Vagina (tissue), 2 donors: ENCODE measurements around the gene IKBKE. TPM values are rescaled to one million over a fixed set of nuclear protein-coding genes. Genes with fewer than 3 reads are reported as not detected.

Source experiments
- DNase-seq, 2 donors: peaks; one replicate each; pipeline ENCODE4 v3.0.0-alpha.2; 2017; ENCODE audit errors: extremely low spot score in 2 of 2
- H3K27ac ChIP-seq: fragments of 200-600 bp; sonication (generic); one replicate; pipeline ENCODE4 v1.5.1; 2019
- H3K27me3 ChIP-seq: fragments of 200-600 bp; sonication (generic); one replicate; pipeline ENCODE4 v1.5.1; 2019
- H3K36me3 ChIP-seq, 2 donors: fragments of 200-600 bp; sonication (generic); one replicate each; pipeline ENCODE4 v1.5.1; 2017 to 2019
- H3K4me1 ChIP-seq: fragments of 200-600 bp; sonication (generic); one replicate; pipeline ENCODE4 v1.5.1; 2019
- H3K4me3 ChIP-seq, 2 donors: fragments of 200-600 bp; sonication (generic); 1 replicate in 1 of 2; 2 replicates in 1 of 2; pipeline ENCODE4 v1.5.1; 2016 to 2019
- H3K9me3 ChIP-seq: fragments of 200-600 bp; sonication (generic); one replicate; pipeline ENCODE4 v1.5.1; 2019
- POLR2A ChIP-seq, 2 donors: fragments of 450-650 bp; IDR thresholded peaks; one replicate each; pipeline ENCODE4 v1.6.1; 2017; ENCODE audit warnings: antibody characterized with exemption in 2 of 2, mild to moderate bottlenecking in 2 of 2, moderate library complexity in 2 of 2
- POLR2AphosphoS5 ChIP-seq, 2 donors: sonication (generic); formaldehyde crosslinking; IDR thresholded peaks; one replicate each; pipeline ENCODE4 v1.9.0; 2017; ENCODE audit warnings: antibody characterized with exemption in 2 of 2, mild to moderate bottlenecking in 2 of 2, low read depth in 1 of 2; ENCODE audit not compliant: insufficient read depth in 1 of 2
- intact Hi-C: fragments of 100-400 bp; cut with DNase I; formaldehyde crosslinking; loops from one replicate; pipeline ENCODE4 v1.15.1; 2023
- total RNA-seq: library from RNA; depleted of rRNA; stranded (reverse); fragments of >200 nt; gene quantifications from one replicate; pipeline ENCODE4 v1.2.3, GENCODE V29; 2016
- TF ChIP-seq, protein P1 (sequence below), 3 experiments: fragments of 450-650 bp in 2 of 3; fragments of 200-600 bp in 1 of 3; sonication (generic) in 1 of 3; IDR thresholded peaks; one replicate each; pipeline ENCODE4 v1.5.1; 2017 to 2019; ENCODE audit warnings: antibody characterized with exemption in 3 of 3, mild to moderate bottlenecking in 2 of 3, moderate library complexity in 2 of 3

IKBKE gene
- total RNA-seq, 1 donor from 2014 or later = 10.1 TPM

- no peak for TF ChIP-seq POLR2AphosphoS5 (IDR thresholded peaks at IDR 0.05; ENCODE audit: insufficient read depth in 1 of 2, low read depth in 1 of 2)
- no peak for TF ChIP-seq POLR2A (IDR thresholded peaks at IDR 0.05)
- TF ChIP-seq, protein P1, sequence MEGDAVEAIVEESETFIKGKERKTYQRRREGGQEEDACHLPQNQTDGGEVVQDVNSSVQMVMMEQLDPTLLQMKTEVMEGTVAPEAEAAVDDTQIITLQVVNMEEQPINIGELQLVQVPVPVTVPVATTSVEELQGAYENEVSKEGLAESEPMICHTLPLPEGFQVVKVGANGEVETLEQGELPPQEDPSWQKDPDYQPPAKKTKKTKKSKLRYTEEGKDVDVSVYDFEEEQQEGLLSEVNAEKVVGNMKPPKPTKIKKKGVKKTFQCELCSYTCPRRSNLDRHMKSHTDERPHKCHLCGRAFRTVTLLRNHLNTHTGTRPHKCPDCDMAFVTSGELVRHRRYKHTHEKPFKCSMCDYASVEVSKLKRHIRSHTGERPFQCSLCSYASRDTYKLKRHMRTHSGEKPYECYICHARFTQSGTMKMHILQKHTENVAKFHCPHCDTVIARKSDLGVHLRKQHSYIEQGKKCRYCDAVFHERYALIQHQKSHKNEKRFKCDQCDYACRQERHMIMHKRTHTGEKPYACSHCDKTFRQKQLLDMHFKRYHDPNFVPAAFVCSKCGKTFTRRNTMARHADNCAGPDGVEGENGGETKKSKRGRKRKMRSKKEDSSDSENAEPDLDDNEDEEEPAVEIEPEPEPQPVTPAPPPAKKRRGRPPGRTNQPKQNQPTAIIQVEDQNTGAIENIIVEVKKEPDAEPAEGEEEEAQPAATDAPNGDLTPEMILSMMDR (IDR thresholded peaks at IDR 0.05) = no peak
- Histone ChIP-seq H3K36me3 (peaks cover 0 to 7% of the 10 kb centered on the region in 2 donors), H3K4me1 (peaks cover 8% of the 10 kb centered on the region), H3K27me3 (no peaks in the 10 kb centered on the region), H3K4me3 (no peak overlapping the region), H3K27ac (no peak overlapping the region), H3K9me3 (no peaks in the 10 kb centered on the region)
- intact Hi-C loops = no loop called here
- DNase-seq = no peak
Measured at GRCh38 chr1:206487970-206488369, 17.7 kb downstream of the IKBKE start.

DNA sequence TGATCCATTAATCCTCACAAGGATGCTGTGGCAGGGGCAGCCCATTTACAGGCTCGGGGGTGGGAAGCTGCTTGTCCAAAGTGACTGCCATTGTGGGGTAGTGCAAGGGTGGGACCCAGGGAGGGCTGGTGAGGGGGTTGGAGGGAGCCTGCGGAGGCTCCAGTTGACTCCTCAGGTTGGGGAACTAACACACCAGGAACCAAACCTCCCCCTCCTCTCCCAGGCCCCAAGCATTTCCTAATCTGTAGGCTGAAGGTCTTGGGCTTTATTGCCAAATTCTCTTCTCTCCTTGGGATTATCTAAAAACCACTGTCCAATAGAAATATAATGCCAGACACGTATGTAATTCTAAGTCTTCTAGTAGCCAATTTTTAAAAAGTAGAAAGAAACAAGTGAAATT is 18.2 kb downstream of the IKBKE start:
- Histone ChIP-seq H3K27ac (no peak overlapping the region), H3K4me1 (peaks cover 8% of the 10 kb centered on the region), H3K36me3 (peaks cover 0 to 7% of the 10 kb centered on the region in 2 donors), H3K27me3 (no peaks in the 10 kb centered on the region), H3K4me3 (no peak overlapping the region), H3K9me3 (no peaks in the 10 kb centered on the region)
- TF ChIP-seq, protein P1 (IDR thresholded peaks at IDR 0.05) = no peak
- TF ChIP-seq POLR2A (IDR thresholded peaks at IDR 0.05) = no peak
- TF ChIP-seq POLR2AphosphoS5 (IDR thresholded peaks at IDR 0.05; ENCODE audit: insufficient read depth in 1 of 2, low read depth in 1 of 2) = no peak
- intact Hi-C loops = no loop called here
- DNase-seq = no peak

DNA sequence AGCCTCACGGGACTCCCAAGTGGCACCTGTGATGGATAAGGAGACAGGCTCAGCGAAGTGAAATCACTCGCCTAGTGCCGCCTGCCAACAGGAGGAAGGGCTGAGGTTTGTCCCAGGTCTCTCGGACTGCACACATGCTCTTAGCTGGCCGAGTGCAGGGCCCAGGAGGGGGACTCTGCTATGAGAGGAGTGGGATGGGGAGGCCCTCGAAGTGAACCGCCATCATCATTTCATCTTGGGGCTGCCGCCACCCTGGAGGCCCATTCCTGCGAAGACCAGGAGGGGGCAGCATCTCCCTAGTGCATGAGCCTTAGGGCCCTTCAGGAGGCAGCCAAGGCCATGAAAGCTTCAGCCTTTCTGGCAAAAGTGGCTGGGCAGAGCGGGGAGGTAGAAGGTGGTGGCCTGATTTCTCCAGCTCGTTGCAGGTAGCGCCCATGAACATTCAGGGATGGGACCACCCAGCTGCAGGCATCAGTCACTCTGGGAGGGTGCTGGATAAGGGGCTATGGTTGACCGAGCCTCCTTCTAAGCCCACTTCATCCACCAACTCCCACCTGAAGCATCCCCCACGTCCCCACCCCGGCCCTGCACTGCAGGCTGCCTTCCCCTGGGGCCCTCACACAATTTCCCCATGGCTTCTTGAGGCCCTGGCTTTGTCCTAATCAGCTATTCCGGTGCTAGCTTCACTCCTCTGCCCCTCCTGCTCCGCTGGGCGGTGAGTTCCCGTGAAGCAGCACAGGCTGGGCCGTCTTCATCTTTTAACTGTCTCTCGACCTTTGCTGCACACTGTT is 19.9 kb downstream of the IKBKE start:
- Histone ChIP-seq H3K36me3 (peaks cover 0 to 3% of the 10 kb centered on the region in 2 donors), H3K9me3 (no peaks in the 10 kb centered on the region), H3K4me3 (no peak overlapping the region), H3K27ac (no peak overlapping the region), H3K4me1 (peaks cover 13% of the 10 kb centered on the region), H3K27me3 (no peaks in the 10 kb centered on the region)
- TF ChIP-seq POLR2A (IDR thresholded peaks at IDR 0.05) (no peak), POLR2AphosphoS5 (IDR thresholded peaks at IDR 0.05; ENCODE audit: insufficient read depth in 1 of 2, low read depth in 1 of 2) (no peak)
- TF ChIP-seq, protein P1 (IDR thresholded peaks at IDR 0.05) = peak; percentile 80 to 89 (median 89)
- intact Hi-C loops = loop anchor here (5.0 kb wide), 1 partner anchor 92 kb away; no protein-coding TSS in a partner anchor
- no peak for DNase-seq

DNA sequence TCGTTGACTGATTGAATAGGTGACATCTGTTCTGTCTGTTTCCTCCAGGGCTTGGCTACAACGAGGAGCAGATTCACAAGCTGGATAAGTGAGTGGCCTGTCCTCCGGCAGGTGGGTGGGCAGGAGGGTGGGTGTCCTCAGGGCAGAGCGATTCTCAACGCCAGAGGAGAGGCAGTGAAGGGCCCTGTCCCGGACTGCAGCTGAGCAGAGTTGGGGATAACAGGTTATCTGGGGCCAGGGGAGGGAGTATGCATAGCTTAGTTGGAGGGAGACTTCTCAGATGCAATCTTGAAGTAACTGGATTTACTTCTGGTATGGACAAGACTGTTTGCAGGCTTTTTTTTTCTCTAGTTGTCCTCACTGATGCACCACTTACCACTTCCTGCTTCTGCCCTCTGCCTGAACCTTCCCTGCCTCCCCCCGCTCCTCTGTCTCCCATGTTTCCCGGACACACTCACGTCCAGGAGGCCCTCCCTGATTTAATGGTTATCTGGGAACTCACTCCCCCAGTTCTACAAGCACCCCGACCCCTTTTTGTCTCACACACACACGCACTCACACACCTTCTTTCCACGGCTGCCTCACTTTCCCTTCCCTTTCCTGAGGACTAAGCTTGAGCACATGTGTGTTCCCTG is 20.6 kb downstream of the IKBKE start:
- TF ChIP-seq, protein P1 (IDR thresholded peaks at IDR 0.05) = no peak
- TF ChIP-seq POLR2AphosphoS5 (IDR thresholded peaks at IDR 0.05; ENCODE audit: insufficient read depth in 1 of 2, low read depth in 1 of 2) (no peak), POLR2A (IDR thresholded peaks at IDR 0.05) (no peak)
- Histone ChIP-seq H3K27me3 (no peaks in the 10 kb centered on the region), H3K4me3 (no peak overlapping the region), H3K4me1 (peaks cover 20% of the 10 kb centered on the region), H3K27ac (no peak overlapping the region), H3K36me3 (peaks cover 0 to 3% of the 10 kb centered on the region in 2 donors), H3K9me3 (no peaks in the 10 kb centered on the region)
- DNase-seq = no peak
- intact Hi-C loops = loop anchor here (5.0 kb wide), 1 partner anchor 91 kb away; no protein-coding TSS in a partner anchor
